H9 (cell line): ENCODE measurements around the gene MMRN1. TPM values are rescaled to one million over a fixed set of nuclear protein-coding genes. Genes with fewer than 3 reads are reported as not detected.

ENCODE experiments used
- DNase-seq: peaks from one replicate; pipeline ENCODE4 v3.0.0-alpha.2; 2017
- H2AFZ ChIP-seq: one replicate; pipeline ENCODE4 v1.6.1; 2013; ENCODE audit warnings: mild to moderate bottlenecking, low read length, control low read depth, moderate library complexity
- H2AK5ac ChIP-seq: 2 replicates; pipeline ENCODE4 v1.6.1; 2013; ENCODE audit warnings: low read length, control low read depth, mixed read lengths; ENCODE audit not compliant: insufficient read length
- H2BK120ac ChIP-seq: one replicate; pipeline ENCODE4 v1.6.1; 2013; ENCODE audit warnings: low read depth, mild to moderate bottlenecking, low read length, control low read depth, inconsistent platforms; ENCODE audit not compliant: poor library complexity, severe bottlenecking
- H2BK12ac ChIP-seq: 2 replicates; pipeline ENCODE4 v1.6.1; 2013; ENCODE audit warnings: low read length, control low read depth, mixed read lengths, low read depth; ENCODE audit not compliant: insufficient read length
- H2BK15ac ChIP-seq: 2 replicates; pipeline ENCODE4 v1.6.1; 2013; ENCODE audit warnings: low read depth, low read length, control low read depth
- H2BK20ac ChIP-seq: one replicate; pipeline ENCODE4 v1.6.1; 2013; ENCODE audit warnings: low read depth, mild to moderate bottlenecking, low read length, control low read depth, inconsistent platforms; ENCODE audit not compliant: poor library complexity, severe bottlenecking
- H2BK5ac ChIP-seq: 2 replicates; pipeline ENCODE4 v1.6.1; 2013; ENCODE audit warnings: low read length, control low read depth, mixed read lengths; ENCODE audit not compliant: insufficient read length
- H3K14ac ChIP-seq: 2 replicates; pipeline ENCODE4 v1.6.1; 2013; ENCODE audit warnings: low read length, control low read depth; ENCODE audit not compliant: insufficient read depth
- H3K18ac ChIP-seq: 2 replicates; pipeline ENCODE4 v1.6.1; 2013; ENCODE audit warnings: low read depth, mild to moderate bottlenecking, mixed read lengths, low read length, control low read depth; ENCODE audit not compliant: insufficient read length
- H3K23ac ChIP-seq: 2 replicates; pipeline ENCODE4 v1.6.1; 2013; ENCODE audit warnings: low read length, control low read depth, mixed read lengths, low read depth; ENCODE audit not compliant: insufficient read length
- H3K23me2 ChIP-seq: 2 replicates; pipeline ENCODE4 v1.6.1; 2013; ENCODE audit warnings: low read depth, mild to moderate bottlenecking, mixed read lengths, low read length, control low read depth; ENCODE audit not compliant: insufficient read length, poor library complexity, severe bottlenecking
- H3K27ac ChIP-seq: 2 replicates; pipeline ENCODE4 v1.5.1; 2013; ENCODE audit warnings: low read length, control low read depth, mixed read lengths, low read depth; ENCODE audit not compliant: insufficient read length
- H3K27me3 ChIP-seq: 2 replicates; pipeline ENCODE4 v1.6.1; 2013; ENCODE audit warnings: low read length, control low read depth, inconsistent platforms; ENCODE audit not compliant: insufficient read depth
- H3K4ac ChIP-seq: 2 replicates; pipeline ENCODE4 v1.6.1; 2013; ENCODE audit warnings: low read depth, mild to moderate bottlenecking, control low read depth, inconsistent platforms, low read length, moderate library complexity
- H3K4me1 ChIP-seq: 2 replicates; pipeline ENCODE4 v1.6.1; 2013; ENCODE audit warnings: low read length, control low read depth, inconsistent platforms; ENCODE audit not compliant: insufficient read depth
- H3K4me2 ChIP-seq: 2 replicates; pipeline ENCODE4 v1.6.1; 2013; ENCODE audit warnings: low read length, control low read depth, mixed read lengths; ENCODE audit not compliant: insufficient read length, insufficient read depth
- H3K56ac ChIP-seq: 2 replicates; pipeline ENCODE4 v1.6.1; 2013; ENCODE audit warnings: low read depth, mild to moderate bottlenecking, mixed read lengths, low read length, control low read depth; ENCODE audit not compliant: insufficient read length
- H3K79me1 ChIP-seq: 2 replicates; pipeline ENCODE4 v1.6.1; 2013; ENCODE audit warnings: low read depth, mild to moderate bottlenecking, moderate library complexity, low read length, control low read depth, inconsistent platforms; ENCODE audit not compliant: insufficient read depth, poor library complexity, severe bottlenecking
- H3K79me2 ChIP-seq: 2 replicates; pipeline ENCODE4 v1.6.1; 2013; ENCODE audit warnings: low read length, control low read depth, inconsistent platforms; ENCODE audit not compliant: insufficient read depth
- H3K9ac ChIP-seq: 2 replicates; pipeline ENCODE4 v1.6.1; 2013; ENCODE audit warnings: low read length, control low read depth, mixed read lengths; ENCODE audit not compliant: insufficient read length; ENCODE audit errors: extremely low read depth
- H3K9me3 ChIP-seq: one replicate; pipeline ENCODE4 v1.6.1; 2013; ENCODE audit warnings: low read depth, low read length, inconsistent platforms; ENCODE audit not compliant: control insufficient read depth
- H3T11ph ChIP-seq: one replicate; pipeline ENCODE4 v1.6.1; 2013; ENCODE audit warnings: mild to moderate bottlenecking, low read length, control low read depth, inconsistent platforms
- H4K20me1 ChIP-seq: one replicate; pipeline ENCODE4 v1.6.1; 2013; ENCODE audit not compliant: control insufficient read depth, insufficient read length, insufficient read depth
- H4K5ac ChIP-seq: 2 replicates; pipeline ENCODE4 v1.6.1; 2013; ENCODE audit warnings: low read depth, mild to moderate bottlenecking, mixed read lengths, low read length, control low read depth; ENCODE audit not compliant: insufficient read length
- H4K8ac ChIP-seq: replicated peaks from 2 replicates; pipeline ENCODE4 v1.6.1; 2013; ENCODE audit warnings: low read length, control low read depth, mixed read lengths, low read depth; ENCODE audit not compliant: insufficient read length
- H4K91ac ChIP-seq: 2 replicates; pipeline ENCODE4 v1.6.1; 2013; ENCODE audit warnings: low read depth, mild to moderate bottlenecking, moderate library complexity, mixed read lengths, low read length, control low read depth; ENCODE audit not compliant: insufficient read length
- H3K27ac Mint-ChIP-seq, 3 experiments: 2 replicates in 2 of 3; 3 replicates in 1 of 3; pipeline ENCODE4 v1.8.0; 2020 to 2021; ENCODE audit warnings: mixed read lengths in 3 of 3, mild to moderate bottlenecking in 1 of 3, moderate library complexity in 1 of 3
- H3K27me3 Mint-ChIP-seq: 2 replicates; pipeline ENCODE4 v1.8.0; 2021; ENCODE audit warnings: low read depth, mild to moderate bottlenecking, moderate library complexity, mixed read lengths
- H3K36me3 Mint-ChIP-seq, 3 experiments: 2 replicates in 2 of 3; 3 replicates in 1 of 3; pipeline ENCODE4 v1.8.0; 2020 to 2021; ENCODE audit warnings: low read depth in 3 of 3, mixed read lengths in 3 of 3; ENCODE audit not compliant: insufficient read depth in 1 of 3
- H3K4me1 Mint-ChIP-seq, 2 experiments: 2 replicates each; pipeline ENCODE4 v1.8.0; 2020; ENCODE audit warnings: mixed read lengths in 2 of 2
- H3K4me3 Mint-ChIP-seq, 2 experiments: 2 replicates in 1 of 2; 3 replicates in 1 of 2; pipeline ENCODE4 v1.8.0; 2020 to 2021; ENCODE audit warnings: mild to moderate bottlenecking in 2 of 2, mixed read lengths in 2 of 2, moderate library complexity in 1 of 2
- H3K9me3 Mint-ChIP-seq, 2 experiments: 2 replicates in 1 of 2; 3 replicates in 1 of 2; pipeline ENCODE4 v1.8.0; 2020; ENCODE audit warnings: mild to moderate bottlenecking in 2 of 2, mixed read lengths in 2 of 2, moderate library complexity in 1 of 2
- CTCF ChIP-seq: fragments of 200-600 bp; sonication (generic); conservative IDR thresholded peaks from 3 replicates; pipeline ENCODE4 v1.8.0; 2021; ENCODE audit warnings: antibody characterized with exemption, mild to moderate bottlenecking
- total RNA-seq: library from RNA; stranded (reverse); gene quantifications from 2 replicates; pipeline ENCODE4 v1.2.1, GENCODE V29; 2021

Gene MMRN1
- total RNA-seq, 1 experiment from 2014 or later: not detected

GRCh38 chr4:89939994-89940393 is 45.3 kb downstream of the MMRN1 start:
- Histone ChIP-seq H3K79me2 (no peaks in the 10 kb centered on the region), H4K20me1 (no peaks in the 10 kb centered on the region), H3K9ac (no peak overlapping the region), H3K4ac (no peak overlapping the region), H3K14ac (no peak overlapping the region), H3K23me2 (no peaks in the 10 kb centered on the region), H3T11ph (no peak overlapping the region), H3K18ac (no peak overlapping the region), H3K27me3 (no peaks in the 10 kb centered on the region), H3K56ac (no peak overlapping the region), H3K23ac (no peak overlapping the region), H2AFZ (no peak overlapping the region), H3K27ac (no peak overlapping the region), H3K4me1 (no peaks in the 10 kb centered on the region), H2BK20ac (no peak overlapping the region), H2BK12ac (no peak overlapping the region), H2BK15ac (no peak overlapping the region), H2BK120ac (no peak overlapping the region), H2AK5ac (no peak overlapping the region), H4K8ac (no peak overlapping the region), H4K91ac (no peak overlapping the region), H3K79me1 (no peaks in the 10 kb centered on the region), H3K9me3 (no peaks in the 10 kb centered on the region), H4K5ac (no peak overlapping the region), H3K4me2 (no peak overlapping the region), H2BK5ac (no peak overlapping the region)
- H3K4me1 Mint-ChIP-seq: no peaks in the 10 kb centered on the region
- H3K4me3 Mint-ChIP-seq: no peak overlapping the region
- no peaks in the 10 kb centered on the region for H3K36me3 Mint-ChIP-seq
- H3K27ac Mint-ChIP-seq: no peak overlapping the region
- H3K9me3 Mint-ChIP-seq: no peaks in the 10 kb centered on the region
- TF ChIP-seq CTCF: no peak
- no peaks in the 10 kb centered on the region for H3K27me3 Mint-ChIP-seq
- DNase-seq: no peak
